NCI-H1048 (cell line): ENCODE data around the gene SYNE3.

ENCODE experiments used
- DNase-seq: peaks from one replicate; lab custom pipeline; 2025; lab: John Stamatoyannopoulos, UW

Gene SYNE3

GRCh38 chr14:95504135-95505029 lies 12.1 kb downstream of the SYNE3 start:
- no peak for DNase-seq

GRCh38 chr14:95503365-95504134 lies 12.9 kb downstream of the SYNE3 start:
- DNase-seq, result no peak

GRCh38 chr14:95502381-95502950 lies 14.0 kb downstream of the SYNE3 start:
- no peak for DNase-seq

- DNase-seq, result no peak
Observed at GRCh38 chr14:95500772-95501401, 15.6 kb downstream of the SYNE3 start.

GRCh38 chr14:95500201-95500681 lies 16.2 kb downstream of the SYNE3 start:
- no peak for DNase-seq

GRCh38 chr14:95499354-95499750 lies 17.1 kb downstream of the SYNE3 start:
- DNase-seq, result no peak

- DNase-seq, result no peak
Observed at GRCh38 chr14:95498622-95499353, 17.7 kb downstream of the SYNE3 start.

GRCh38 chr14:95497561-95498011 lies 18.9 kb downstream of the SYNE3 start:
- DNase-seq, result no peak

- DNase-seq, result no peak
Observed at GRCh38 chr14:95496690-95497259, 19.7 kb downstream of the SYNE3 start.

- DNase-seq, result no peak
Observed at GRCh38 chr14:95496111-95496681, 20.3 kb downstream of the SYNE3 start.

GRCh38 chr14:95495538-95496025 lies 20.9 kb downstream of the SYNE3 start:
- DNase-seq, result no peak

GRCh38 chr14:95495076-95495475 lies 21.4 kb downstream of the SYNE3 start:
- DNase-seq, result no peak

GRCh38 chr14:95494456-95494855 lies 22.0 kb downstream of the SYNE3 start:
- no peak for DNase-seq

GRCh38 chr14:95493976-95494375 lies 22.5 kb downstream of the SYNE3 start:
- no peak for DNase-seq

GRCh38 chr14:95493503-95493902 lies 22.9 kb downstream of the SYNE3 start:
- DNase-seq, result no peak

GRCh38 chr14:95491936-95492608 lies 24.4 kb downstream of the SYNE3 start:
- no peak for DNase-seq

- no peak for DNase-seq
Observed at GRCh38 chr14:95490727-95491451, 25.6 kb downstream of the SYNE3 start.

GRCh38 chr14:95490138-95490509 lies 26.3 kb downstream of the SYNE3 start:
- no peak for DNase-seq
